Upper lobe of right lung (tissue), 1 donor: ENCODE data around the gene ALKBH6. TPM values are rescaled to one million over a fixed set of nuclear protein-coding genes. Genes with fewer than 3 reads are reported as not detected.

Experiments used
- ATAC-seq: fragments of 200-7000 bp; cut with Tn5 transposase; one replicate; pipeline ENCODE4 v1.9.1; 2020; ENCODE audit warnings: mild to moderate bottlenecking, moderate library complexity
- DNase-seq: peaks from one replicate; pipeline ENCODE4 v3.0.0-alpha.2; 2020
- H3K27ac ChIP-seq: fragments of 200-600 bp; one replicate; pipeline ENCODE4 v1.8.0; 2022
- H3K27me3 ChIP-seq: fragments of 200-600 bp; one replicate; pipeline ENCODE4 v1.8.0; 2022; ENCODE audit warnings: mild to moderate bottlenecking
- H3K36me3 ChIP-seq: fragments of 200-600 bp; one replicate; pipeline ENCODE4 v1.8.0; 2022
- H3K4me1 ChIP-seq: fragments of 200-600 bp; one replicate; pipeline ENCODE4 v1.8.0; 2022
- H3K4me3 ChIP-seq: fragments of 200-600 bp; one replicate; pipeline ENCODE4 v1.8.0; 2022; ENCODE audit warnings: mild to moderate bottlenecking
- H3K9me3 ChIP-seq: fragments of 200-600 bp; one replicate; pipeline ENCODE4 v1.8.0; 2022
- intact Hi-C: fragments of 100-400 bp; cut with DNase I; formaldehyde crosslinking; loops from one replicate; pipeline ENCODE4 v1.11.0; 2022
- total RNA-seq: library from RNA; stranded (reverse); fragmentation: NEBNext Ultra II Directional; extraction: Animal tissue kit (Norgen Biotek cat#: 25700); gene quantifications from one replicate; pipeline ENCODE4 v1.2.1, GENCODE V29; 2021
- TF ChIP-seq, protein P1 (sequence below): fragments of 200-600 bp; IDR thresholded peaks from one replicate; pipeline ENCODE4 v1.8.0; 2022; ENCODE audit warnings: antibody characterized with exemption
- donor health status: DM: no; HTN: yes; CAD: no; lungs with severe emphysema.

The ALKBH6 gene
- total RNA-seq, 1 donor from 2014 or later, result 18.7 TPM

DNA sequence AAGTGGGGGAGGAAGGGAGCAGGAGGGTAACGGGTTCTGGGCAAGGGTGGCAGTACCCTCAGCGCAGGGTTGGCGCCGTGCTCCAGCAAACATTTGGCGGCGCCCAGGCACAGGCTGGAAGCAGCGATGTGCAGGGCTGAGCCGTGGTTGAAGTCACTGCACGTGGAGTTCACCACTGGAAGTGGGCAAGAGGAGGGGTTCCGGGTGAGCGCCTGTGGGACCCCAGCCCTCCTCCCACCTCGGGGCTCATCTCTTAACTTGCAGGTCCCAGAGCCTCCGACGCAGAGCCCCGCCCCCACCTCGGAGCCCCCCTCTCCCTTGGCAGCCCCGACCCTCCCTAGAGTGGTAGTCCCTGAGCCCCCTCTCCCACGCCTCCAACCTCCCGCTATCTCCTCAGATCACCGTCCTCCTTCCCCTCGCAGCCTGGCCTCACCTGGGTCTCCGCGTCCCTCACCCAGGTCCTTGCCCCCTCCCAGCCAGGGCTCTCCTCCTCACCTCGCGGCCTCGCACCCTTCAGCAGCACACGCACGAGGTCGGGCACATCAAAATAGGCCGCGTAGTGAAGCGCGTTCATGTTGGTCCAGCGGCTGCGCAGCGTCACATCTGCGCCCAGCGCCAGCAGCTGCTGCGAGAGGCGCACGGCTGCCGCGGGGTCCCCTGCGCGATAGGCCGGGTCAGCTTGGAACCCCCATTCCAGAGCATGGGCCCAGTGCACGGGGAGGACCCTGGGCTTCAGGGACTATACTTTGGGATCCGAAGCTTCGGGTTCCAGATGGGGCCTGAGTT, 12.3 kb upstream of the ALKBH6 start:
- intact Hi-C loops, result no loop called here
- TF ChIP-seq, protein P1, sequence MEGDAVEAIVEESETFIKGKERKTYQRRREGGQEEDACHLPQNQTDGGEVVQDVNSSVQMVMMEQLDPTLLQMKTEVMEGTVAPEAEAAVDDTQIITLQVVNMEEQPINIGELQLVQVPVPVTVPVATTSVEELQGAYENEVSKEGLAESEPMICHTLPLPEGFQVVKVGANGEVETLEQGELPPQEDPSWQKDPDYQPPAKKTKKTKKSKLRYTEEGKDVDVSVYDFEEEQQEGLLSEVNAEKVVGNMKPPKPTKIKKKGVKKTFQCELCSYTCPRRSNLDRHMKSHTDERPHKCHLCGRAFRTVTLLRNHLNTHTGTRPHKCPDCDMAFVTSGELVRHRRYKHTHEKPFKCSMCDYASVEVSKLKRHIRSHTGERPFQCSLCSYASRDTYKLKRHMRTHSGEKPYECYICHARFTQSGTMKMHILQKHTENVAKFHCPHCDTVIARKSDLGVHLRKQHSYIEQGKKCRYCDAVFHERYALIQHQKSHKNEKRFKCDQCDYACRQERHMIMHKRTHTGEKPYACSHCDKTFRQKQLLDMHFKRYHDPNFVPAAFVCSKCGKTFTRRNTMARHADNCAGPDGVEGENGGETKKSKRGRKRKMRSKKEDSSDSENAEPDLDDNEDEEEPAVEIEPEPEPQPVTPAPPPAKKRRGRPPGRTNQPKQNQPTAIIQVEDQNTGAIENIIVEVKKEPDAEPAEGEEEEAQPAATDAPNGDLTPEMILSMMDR, result no peak
- no peak overlapping the region for H3K27ac ChIP-seq
- no peak for DNase-seq
- peaks cover 5% of the 10 kb centered on the region for H3K36me3 ChIP-seq
- no peaks in the 10 kb centered on the region for H3K9me3 ChIP-seq
- no peaks in the 10 kb centered on the region for H3K27me3 ChIP-seq
- no peak for ATAC-seq
- H3K4me3 ChIP-seq, result no peak overlapping the region
- H3K4me1 ChIP-seq, result no peaks in the 10 kb centered on the region

DNA sequence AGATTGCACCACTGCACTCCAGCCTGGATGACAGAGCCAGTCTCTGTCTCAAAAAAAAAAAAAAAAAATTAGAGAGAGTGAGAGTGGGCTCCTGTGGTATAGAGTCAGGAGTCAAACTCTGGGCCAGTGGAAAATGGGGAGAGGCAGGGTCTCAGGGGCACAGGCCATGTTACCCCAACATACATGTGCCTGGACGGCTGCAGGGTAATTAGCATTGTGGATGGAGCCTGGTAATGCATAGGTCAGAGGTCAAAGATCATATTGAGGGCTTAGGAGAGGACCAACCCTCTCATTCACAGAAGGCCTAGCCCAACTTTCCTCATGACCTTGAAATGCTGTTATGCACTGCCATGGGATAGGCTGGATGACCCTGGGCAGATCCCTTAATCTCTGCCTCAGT, 11.5 kb upstream of the ALKBH6 start:
- H3K4me3 ChIP-seq, result no peak overlapping the region
- ATAC-seq (no peak), DNase-seq (no peak)
- TF ChIP-seq, protein P1, result no peak
- H3K9me3 ChIP-seq, result no peaks in the 10 kb centered on the region
- no peaks in the 10 kb centered on the region for H3K4me1 ChIP-seq
- H3K27ac ChIP-seq, result no peak overlapping the region
- intact Hi-C loops, result no loop called here
- H3K27me3 ChIP-seq, result no peaks in the 10 kb centered on the region
- H3K36me3 ChIP-seq, result peaks cover 5% of the 10 kb centered on the region

DNA sequence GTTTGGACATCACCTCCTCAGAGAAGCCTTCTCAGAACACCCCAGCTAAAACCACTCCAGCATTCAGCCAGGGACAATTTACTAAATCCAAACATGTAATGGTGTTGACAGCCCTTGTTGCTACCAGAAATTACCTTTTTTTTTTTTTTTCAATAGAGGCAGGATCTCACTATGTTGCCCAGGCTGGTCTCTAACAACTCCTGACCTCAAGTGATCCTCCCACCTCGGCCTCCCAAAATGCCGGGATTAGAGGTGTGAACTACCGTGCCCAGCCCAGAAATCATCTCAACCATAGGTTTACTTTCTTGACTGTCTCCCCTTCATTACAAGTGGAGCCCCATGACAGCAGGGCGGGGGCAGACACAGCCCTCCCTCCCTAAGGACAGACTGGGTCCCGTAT, 9.4 kb upstream of the ALKBH6 start:
- H3K27ac ChIP-seq, result no peak overlapping the region
- no peak overlapping the region for H3K4me3 ChIP-seq
- intact Hi-C loops, result no loop called here
- TF ChIP-seq, protein P1, result no peak
- ATAC-seq (no peak), DNase-seq (no peak)
- no peaks in the 10 kb centered on the region for H3K4me1 ChIP-seq
- H3K9me3 ChIP-seq, result no peaks in the 10 kb centered on the region
- peaks cover 5% of the 10 kb centered on the region for H3K36me3 ChIP-seq
- H3K27me3 ChIP-seq, result no peaks in the 10 kb centered on the region

DNA sequence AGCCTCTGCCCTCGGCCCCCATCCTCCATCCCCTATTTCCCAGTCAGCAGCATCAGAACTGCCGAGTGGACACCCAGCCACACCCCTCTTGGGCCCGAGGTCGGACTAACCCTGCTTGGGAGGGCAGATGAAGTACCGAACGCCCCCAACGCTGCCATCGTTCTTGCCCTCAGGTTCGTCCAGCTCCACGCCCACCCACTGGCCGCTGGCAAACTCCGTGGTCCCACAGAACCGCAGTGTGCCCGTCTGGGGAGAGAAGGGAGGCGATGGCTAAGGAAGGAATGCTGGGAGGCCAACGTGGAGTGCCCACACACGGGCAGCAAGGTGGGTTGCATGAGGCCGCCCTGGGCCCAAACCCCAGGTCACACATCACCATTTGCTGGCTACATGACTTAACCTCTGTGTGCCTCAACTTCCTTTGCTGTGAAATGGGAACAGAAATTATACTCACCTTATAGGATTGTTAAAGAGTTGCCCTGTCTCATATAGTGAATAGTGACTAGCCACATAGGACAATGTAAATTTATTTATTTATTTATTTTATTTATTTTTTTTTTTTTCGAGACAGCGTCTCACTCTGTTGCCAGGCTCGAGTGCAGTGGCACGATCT, 5.2 kb upstream of the ALKBH6 start:
- Histone ChIP-seq H3K4me1 (peaks cover 6% of the 10 kb centered on the region), H3K36me3 (peaks cover 5% of the 10 kb centered on the region), H3K9me3 (no peaks in the 10 kb centered on the region), H3K27me3 (no peaks in the 10 kb centered on the region), H3K27ac (no peak overlapping the region), H3K4me3 (no peak overlapping the region)
- ATAC-seq (no peak), DNase-seq (no peak)
- TF ChIP-seq, protein P1, result no peak
- intact Hi-C loops, result no loop called here

DNA sequence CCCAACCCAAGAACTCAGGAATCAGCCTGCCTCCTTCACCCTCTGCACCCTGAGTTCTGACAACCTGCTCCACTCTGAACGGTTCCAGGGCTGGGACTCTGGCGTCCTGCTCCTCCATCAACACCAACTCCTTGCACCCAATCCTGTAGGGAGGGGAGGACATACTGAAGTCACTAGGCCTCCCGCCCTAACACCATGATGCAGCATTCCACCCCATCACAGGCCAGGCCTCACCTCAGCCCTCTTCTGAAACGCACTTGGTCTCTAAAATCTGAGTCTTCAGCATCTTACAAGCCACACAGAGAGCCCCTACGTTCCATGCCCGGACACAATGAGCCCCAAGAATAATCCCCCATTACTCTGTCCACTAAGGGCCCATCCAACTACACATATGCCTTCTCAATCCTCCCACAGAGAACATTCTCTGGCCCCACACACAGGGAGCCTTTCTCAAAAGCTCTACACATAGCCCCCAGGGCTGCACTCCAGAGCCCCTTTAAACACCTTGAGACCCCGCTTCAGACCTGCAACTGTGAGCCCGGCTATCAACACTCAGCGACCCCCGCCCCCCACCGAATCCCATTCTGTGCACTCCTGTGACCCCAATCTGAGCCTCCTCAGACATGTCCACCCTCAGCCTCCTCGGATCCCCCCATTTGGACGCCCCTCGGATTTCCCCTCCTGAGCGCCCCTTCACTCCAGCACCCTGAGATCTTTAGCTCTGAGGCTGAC, 567 bp downstream of the ALKBH6 start:
- no peaks in the 10 kb centered on the region for H3K27me3 ChIP-seq
- no peaks in the 10 kb centered on the region for H3K9me3 ChIP-seq
- H3K4me3 ChIP-seq, result peak overlapping the region; percentile 72
- ATAC-seq (no peak), DNase-seq (no peak)
- no peaks in the 10 kb centered on the region for H3K36me3 ChIP-seq
- intact Hi-C loops, result no loop called here
- peak overlapping the region; percentile 92 for H3K27ac ChIP-seq
- TF ChIP-seq, protein P1, result no peak
- peaks cover 20% of the 10 kb centered on the region for H3K4me1 ChIP-seq
